ENCODE measurements around the gene PLEKHM1.
"Not testable (repeated sequence)": the region's sequence is repeated elsewhere in the genome, so short reads cannot be mapped to it uniquely, and the experiment has no call there.

DNA sequence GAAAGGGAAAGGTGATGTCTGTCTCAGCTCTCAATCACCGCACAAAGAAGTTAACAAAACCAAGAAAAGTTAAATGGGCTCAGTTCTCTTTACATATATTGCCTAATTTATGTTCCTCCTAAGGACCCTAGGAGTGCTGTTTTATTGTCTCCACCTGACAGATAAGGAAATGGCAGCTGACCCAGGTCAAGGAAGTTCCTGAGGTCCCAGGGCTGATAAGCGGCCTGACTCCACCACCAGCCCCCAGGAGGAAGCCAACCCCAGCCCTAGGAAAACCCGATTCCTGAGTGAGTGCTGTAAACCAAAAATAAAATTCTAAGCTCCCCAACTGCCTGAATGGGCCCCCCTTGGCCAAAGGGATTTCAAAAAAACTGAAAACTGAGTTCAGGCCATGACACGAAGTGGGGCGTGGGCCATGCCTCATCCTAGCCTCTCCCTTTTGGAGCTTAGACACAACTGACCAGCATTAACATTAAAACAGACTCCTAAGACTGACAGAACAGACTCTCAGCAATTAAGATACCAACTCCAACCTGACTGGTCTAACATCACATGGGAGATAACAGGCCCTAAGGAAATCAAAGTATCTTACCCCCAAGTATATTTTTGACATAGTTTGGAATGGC lies 6.8 kb downstream of the PLEKHM1 start:
- not testable (repeated sequence) for TF ChIP-seq CTCF (IDR thresholded peaks at IDR 0.05); ZFX (IDR thresholded peaks at IDR 0.05; ENCODE audit: borderline replicate concordance)
